GM23338 (cell line): ENCODE measurements around the gene PPFIBP1.

Experiments used
- CREB1 ChIP-seq: fragments of 250-450 bp; sonication (Bioruptor Pico); IDR thresholded peaks from 2 replicates; pipeline ENCODE4 v1.5.0; 2020; ENCODE audit warnings: low read depth, mild to moderate bottlenecking, moderate library complexity
- CTCF ChIP-seq, 2 experiments: fragments of 200-600 bp in 1 of 2; sonication (generic) in 1 of 2; conservative IDR thresholded peaks; 2 replicates each; pipeline versions ENCODE4 v1.5.1 to v1.6.1; 2016 to 2017; ENCODE audit warnings: antibody characterized with exemption in 2 of 2, low read depth in 2 of 2, mild to moderate bottlenecking in 2 of 2, moderate library complexity in 1 of 2
- EZH2 ChIP-seq: fragments of 200-600 bp; sonication (generic); IDR thresholded peaks from one replicate; pipeline ENCODE4 v1.8.0; 2017; ENCODE audit warnings: antibody characterized with exemption, mild to moderate bottlenecking, low read depth; ENCODE audit not compliant: unreplicated experiment
- EZH2phosphoT487 ChIP-seq: fragments of 200-600 bp; sonication (generic); IDR thresholded peaks from one replicate; pipeline ENCODE4 v1.8.1; 2018; ENCODE audit warnings: antibody characterized with exemption; ENCODE audit not compliant: unreplicated experiment
- JUNB ChIP-seq: IDR thresholded peaks from one replicate; pipeline ENCODE4 v1.6.1; 2016; ENCODE audit warnings: antibody characterized with exemption; ENCODE audit not compliant: unreplicated experiment
- NANOG ChIP-seq: IDR thresholded peaks from 2 replicates; pipeline ENCODE4 v1.6.1; 2016; ENCODE audit warnings: antibody characterized with exemption, borderline replicate concordance
- POLR2AphosphoS5 ChIP-seq: IDR thresholded peaks from 2 replicates; pipeline ENCODE4 v1.6.1; 2016; ENCODE audit warnings: antibody characterized with exemption, low read depth
- REST ChIP-seq: IDR thresholded peaks from one replicate; pipeline ENCODE4 v1.6.1; 2018; ENCODE audit warnings: antibody characterized with exemption; ENCODE audit not compliant: unreplicated experiment
- STAT1 ChIP-seq: IDR thresholded peaks from one replicate; pipeline ENCODE4 v1.6.1; 2016; ENCODE audit warnings: antibody characterized with exemption; ENCODE audit not compliant: unreplicated experiment
- ZNF114 ChIP-seq: fragments of 250-450 bp; sonication (Bioruptor Pico); IDR thresholded peaks from 2 replicates; pipeline ENCODE4 v1.5.0; 2020; ENCODE audit warnings: mild to moderate bottlenecking, moderate library complexity
- TF ChIP-seq, protein P1 (sequence below): IDR thresholded peaks from 2 replicates; pipeline ENCODE4 v1.6.1; 2016; ENCODE audit warnings: antibody characterized with exemption
- TF ChIP-seq, protein P2 (sequence below): fragments of 250-450 bp; sonication (Bioruptor Pico); IDR thresholded peaks from 2 replicates; pipeline ENCODE4 v1.5.0; 2020; ENCODE audit warnings: mild to moderate bottlenecking, moderate library complexity

DNA sequence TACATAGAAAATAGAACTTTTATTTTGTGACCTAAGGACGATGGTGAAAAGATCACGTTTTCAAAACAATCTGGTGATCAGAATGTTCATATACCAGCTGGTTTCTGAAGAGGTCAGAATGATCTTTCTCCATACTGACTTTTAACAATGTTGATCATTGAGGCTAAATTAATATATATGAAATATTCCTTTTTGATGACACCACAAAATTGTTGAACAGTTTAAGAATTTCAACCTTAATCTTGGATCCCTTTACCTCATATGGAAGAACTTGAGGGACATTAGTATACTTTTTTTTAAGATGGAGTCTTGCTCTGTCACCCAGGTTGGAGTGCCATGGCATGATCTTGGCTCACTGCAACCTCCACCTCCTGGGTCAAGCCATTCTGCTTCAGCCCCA is 169.4 kb downstream of the PPFIBP1 start:
- TF ChIP-seq POLR2AphosphoS5 = no peak
- no peak for TF ChIP-seq CTCF (conservative IDR thresholded peaks at IDR 0.05; ENCODE audit: low read depth in 2 of 2)
- TF ChIP-seq EZH2 = no peak
- TF ChIP-seq JUNB = no peak
- TF ChIP-seq STAT1 = no peak
- no peak for TF ChIP-seq REST
- TF ChIP-seq EZH2phosphoT487 = no peak
- TF ChIP-seq, protein P1, sequence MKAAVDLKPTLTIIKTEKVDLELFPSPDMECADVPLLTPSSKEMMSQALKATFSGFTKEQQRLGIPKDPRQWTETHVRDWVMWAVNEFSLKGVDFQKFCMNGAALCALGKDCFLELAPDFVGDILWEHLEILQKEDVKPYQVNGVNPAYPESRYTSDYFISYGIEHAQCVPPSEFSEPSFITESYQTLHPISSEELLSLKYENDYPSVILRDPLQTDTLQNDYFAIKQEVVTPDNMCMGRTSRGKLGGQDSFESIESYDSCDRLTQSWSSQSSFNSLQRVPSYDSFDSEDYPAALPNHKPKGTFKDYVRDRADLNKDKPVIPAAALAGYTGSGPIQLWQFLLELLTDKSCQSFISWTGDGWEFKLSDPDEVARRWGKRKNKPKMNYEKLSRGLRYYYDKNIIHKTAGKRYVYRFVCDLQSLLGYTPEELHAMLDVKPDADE = no peak
- no peak for TF ChIP-seq ZNF114
- TF ChIP-seq CREB1 (CRISPR knock-in tag) = no peak
- TF ChIP-seq, protein P2, sequence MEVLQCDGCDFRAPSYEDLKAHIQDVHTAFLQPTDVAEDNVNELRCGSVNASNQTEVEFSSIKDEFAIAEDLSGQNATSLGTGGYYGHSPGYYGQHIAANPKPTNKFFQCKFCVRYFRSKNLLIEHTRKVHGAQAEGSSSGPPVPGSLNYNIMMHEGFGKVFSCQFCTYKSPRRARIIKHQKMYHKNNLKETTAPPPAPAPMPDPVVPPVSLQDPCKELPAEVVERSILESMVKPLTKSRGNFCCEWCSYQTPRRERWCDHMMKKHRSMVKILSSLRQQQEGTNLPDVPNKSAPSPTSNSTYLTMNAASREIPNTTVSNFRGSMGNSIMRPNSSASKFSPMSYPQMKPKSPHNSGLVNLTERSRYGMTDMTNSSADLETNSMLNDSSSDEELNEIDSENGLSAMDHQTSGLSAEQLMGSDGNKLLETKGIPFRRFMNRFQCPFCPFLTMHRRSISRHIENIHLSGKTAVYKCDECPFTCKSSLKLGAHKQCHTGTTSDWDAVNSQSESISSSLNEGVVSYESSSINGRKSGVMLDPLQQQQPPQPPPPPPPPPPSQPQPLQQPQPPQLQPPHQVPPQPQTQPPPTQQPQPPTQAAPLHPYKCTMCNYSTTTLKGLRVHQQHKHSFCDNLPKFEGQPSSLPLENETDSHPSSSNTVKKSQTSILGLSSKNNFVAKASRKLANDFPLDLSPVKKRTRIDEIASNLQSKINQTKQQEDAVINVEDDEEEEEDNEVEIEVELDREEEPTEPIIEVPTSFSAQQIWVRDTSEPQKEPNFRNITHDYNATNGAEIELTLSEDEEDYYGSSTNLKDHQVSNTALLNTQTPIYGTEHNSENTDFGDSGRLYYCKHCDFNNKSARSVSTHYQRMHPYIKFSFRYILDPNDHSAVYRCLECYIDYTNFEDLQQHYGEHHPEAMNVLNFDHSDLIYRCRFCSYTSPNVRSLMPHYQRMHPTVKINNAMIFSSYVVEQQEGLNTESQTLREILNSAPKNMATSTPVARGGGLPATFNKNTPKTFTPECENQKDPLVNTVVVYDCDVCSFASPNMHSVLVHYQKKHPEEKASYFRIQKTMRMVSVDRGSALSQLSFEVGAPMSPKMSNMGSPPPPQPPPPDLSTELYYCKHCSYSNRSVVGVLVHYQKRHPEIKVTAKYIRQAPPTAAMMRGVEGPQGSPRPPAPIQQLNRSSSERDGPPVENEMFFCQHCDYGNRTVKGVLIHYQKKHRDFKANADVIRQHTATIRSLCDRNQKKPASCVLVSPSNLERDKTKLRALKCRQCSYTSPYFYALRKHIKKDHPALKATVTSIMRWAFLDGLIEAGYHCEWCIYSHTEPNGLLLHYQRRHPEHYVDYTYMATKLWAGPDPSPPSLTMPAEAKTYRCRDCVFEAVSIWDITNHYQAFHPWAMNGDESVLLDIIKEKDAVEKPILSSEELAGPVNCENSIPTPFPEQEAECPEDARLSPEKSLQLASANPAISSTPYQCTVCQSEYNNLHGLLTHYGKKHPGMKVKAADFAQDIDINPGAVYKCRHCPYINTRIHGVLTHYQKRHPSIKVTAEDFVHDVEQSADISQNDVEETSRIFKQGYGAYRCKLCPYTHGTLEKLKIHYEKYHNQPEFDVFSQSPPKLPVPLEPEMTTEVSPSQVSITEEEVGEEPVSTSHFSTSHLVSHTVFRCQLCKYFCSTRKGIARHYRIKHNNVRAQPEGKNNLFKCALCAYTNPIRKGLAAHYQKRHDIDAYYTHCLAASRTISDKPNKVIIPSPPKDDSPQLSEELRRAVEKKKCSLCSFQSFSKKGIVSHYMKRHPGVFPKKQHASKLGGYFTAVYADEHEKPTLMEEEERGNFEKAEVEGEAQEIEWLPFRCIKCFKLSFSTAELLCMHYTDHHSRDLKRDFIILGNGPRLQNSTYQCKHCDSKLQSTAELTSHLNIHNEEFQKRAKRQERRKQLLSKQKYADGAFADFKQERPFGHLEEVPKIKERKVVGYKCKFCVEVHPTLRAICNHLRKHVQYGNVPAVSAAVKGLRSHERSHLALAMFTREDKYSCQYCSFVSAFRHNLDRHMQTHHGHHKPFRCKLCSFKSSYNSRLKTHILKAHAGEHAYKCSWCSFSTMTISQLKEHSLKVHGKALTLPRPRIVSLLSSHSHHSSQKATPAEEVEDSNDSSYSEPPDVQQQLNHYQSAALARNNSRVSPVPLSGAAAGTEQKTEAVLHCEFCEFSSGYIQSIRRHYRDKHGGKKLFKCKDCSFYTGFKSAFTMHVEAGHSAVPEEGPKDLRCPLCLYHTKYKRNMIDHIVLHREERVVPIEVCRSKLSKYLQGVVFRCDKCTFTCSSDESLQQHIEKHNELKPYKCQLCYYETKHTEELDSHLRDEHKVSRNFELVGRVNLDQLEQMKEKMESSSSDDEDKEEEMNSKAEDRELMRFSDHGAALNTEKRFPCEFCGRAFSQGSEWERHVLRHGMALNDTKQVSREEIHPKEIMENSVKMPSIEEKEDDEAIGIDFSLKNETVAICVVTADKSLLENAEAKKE (CRISPR knock-in tag) = no peak
- no peak for TF ChIP-seq NANOG
